ENCODE results near the gene PCCA. TPM values are rescaled to one million over a fixed set of nuclear protein-coding genes. Genes with fewer than 3 reads are reported as not detected.

PCCA gene
- total RNA-seq, 3 donors from 2014 or later, result 55.7 to 98.6 (median 70.5) TPM

DNA sequence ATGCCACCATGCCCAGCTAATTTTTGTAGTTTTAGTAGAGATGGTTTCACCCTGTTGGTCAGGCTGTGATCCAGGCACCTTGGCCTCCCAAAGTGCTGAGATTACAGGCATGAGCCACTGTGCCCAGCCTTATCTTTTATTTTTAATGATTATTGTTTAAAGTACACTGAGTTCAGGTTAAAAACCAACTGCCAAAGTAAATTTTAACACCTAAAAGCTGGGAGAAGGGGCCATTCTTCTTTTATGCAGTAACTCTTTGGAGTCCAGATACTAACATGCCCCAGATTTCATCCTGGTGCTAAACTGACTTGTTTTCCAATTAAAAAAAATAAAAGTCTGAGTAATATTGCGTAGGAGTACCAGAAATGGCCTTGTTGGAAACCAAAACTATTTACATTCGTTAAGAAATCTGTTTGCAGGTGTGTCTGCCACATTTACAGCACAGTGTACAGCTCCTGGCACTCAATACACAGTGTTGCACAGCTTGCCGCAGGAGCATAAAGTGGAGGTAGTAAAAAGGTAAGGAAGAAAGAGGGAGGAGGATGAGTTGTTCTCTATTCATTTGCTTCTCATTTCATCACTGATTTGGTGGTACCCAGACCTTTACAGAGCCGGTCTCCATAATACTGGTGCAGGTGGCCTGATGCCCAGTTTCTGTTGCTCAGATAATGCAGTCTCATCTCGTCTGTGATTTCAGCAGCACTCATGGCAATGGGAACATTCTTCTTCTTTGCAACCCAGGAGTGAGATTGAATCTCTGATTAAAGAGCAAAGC is 108.9 kb downstream of the PCCA start:
- TF ChIP-seq, protein P1, sequence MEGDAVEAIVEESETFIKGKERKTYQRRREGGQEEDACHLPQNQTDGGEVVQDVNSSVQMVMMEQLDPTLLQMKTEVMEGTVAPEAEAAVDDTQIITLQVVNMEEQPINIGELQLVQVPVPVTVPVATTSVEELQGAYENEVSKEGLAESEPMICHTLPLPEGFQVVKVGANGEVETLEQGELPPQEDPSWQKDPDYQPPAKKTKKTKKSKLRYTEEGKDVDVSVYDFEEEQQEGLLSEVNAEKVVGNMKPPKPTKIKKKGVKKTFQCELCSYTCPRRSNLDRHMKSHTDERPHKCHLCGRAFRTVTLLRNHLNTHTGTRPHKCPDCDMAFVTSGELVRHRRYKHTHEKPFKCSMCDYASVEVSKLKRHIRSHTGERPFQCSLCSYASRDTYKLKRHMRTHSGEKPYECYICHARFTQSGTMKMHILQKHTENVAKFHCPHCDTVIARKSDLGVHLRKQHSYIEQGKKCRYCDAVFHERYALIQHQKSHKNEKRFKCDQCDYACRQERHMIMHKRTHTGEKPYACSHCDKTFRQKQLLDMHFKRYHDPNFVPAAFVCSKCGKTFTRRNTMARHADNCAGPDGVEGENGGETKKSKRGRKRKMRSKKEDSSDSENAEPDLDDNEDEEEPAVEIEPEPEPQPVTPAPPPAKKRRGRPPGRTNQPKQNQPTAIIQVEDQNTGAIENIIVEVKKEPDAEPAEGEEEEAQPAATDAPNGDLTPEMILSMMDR (IDR thresholded peaks at IDR 0.05), result no peak
- DNase-seq, result peak in 2 of 3 donors; percentile 34 to 52
- intact Hi-C loops (cut with DNase I, micrococcal nuclease), result no loop called here
- no peak overlapping the region for H3K4me3 ChIP-seq
- ATAC-seq, result peak; percentile 97
- peaks cover 4% of the 10 kb centered on the region for H3K4me1 ChIP-seq (ENCODE audit: low read depth)
- no peaks in the 10 kb centered on the region for H3K36me3 ChIP-seq (ENCODE audit: low read depth)
- no peaks in the 10 kb centered on the region for H3K9me3 ChIP-seq

DNA sequence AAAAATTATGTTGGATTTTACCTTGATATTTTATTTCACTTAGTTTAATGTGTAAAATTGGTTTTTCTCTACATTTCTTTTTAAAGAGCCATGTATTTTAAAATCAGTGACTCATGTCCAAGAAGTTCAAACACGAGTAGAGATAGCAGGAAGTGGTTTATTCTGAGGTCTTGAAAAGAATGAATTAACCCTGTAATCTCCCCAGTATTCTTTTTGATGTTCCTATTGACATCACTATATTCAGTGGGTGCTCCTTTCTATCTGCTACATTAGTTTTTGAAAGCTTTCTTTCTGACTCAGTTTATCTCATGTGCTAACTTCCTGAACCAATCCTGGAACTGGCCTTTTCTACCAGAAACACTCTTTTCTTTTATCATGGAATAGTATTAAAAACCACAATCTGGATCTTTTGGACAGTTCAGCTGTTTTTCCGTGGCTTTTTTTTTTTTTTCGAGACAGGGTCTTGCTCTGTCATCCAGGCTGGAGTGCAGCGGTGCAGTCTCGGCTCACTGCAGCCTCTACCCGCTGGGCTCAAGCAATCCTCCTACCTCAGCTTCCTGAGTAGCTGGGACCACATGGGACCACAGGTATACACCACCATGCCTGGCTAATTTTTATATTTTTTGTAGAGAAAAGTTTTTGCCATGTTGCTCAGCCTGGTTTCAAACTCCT is 114.9 kb downstream of the PCCA start:
- DNase-seq (no peak), ATAC-seq (peak; percentile 36)
- Histone ChIP-seq H3K4me3 (no peak overlapping the region), H3K4me1 (ENCODE audit: low read depth) (no peaks in the 10 kb centered on the region), H3K36me3 (ENCODE audit: low read depth) (no peaks in the 10 kb centered on the region), H3K9me3 (no peaks in the 10 kb centered on the region)
- intact Hi-C loops (cut with DNase I, micrococcal nuclease), result no loop called here
- TF ChIP-seq, protein P1 (IDR thresholded peaks at IDR 0.05), result no peak

DNA sequence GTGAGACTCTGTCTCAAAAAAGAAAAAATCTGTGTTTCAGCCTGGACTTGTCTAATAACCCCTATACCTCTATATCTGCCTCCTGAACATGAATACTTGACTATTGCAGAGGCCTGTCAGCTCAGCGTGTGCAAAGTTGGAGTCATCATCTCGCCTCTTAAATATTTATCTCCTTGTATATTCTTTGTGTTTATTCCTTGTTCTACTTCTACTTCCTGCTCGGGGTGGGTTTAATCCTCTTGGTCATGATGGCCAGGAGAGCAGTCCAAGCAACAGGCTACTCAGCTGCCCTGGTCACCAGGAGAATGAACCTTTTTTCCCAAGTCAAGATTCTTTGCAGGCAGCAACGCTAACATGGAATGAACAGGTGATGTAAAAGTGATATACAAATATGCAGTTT is 119.1 kb downstream of the PCCA start:
- TF ChIP-seq, protein P1 (IDR thresholded peaks at IDR 0.05), result no peak
- H3K4me1 ChIP-seq (ENCODE audit: low read depth), result no peaks in the 10 kb centered on the region
- DNase-seq (no peak), ATAC-seq (no peak)
- intact Hi-C loops (cut with DNase I, micrococcal nuclease), result no loop called here
- H3K36me3 ChIP-seq (ENCODE audit: low read depth), result no peaks in the 10 kb centered on the region
- H3K4me3 ChIP-seq, result no peak overlapping the region
- H3K9me3 ChIP-seq, result no peaks in the 10 kb centered on the region

DNA sequence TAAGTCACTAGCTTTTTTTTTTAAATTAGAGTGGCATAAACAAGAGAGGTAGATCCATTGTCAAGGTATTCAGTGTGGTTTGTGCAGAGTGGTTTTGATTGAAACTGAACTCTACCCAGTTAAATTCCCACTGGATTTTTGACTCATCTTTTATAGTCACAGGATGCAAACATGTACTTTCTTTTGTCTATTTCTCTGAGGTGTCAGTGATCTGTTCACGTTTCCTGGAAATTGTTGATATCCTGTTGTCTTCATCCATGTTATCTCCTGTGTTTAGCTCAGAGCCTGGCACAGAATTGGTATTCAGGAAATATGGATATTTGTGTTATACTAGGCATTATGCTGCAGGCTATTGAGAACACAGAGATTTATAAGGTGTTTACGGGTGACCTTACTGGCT is 119.7 kb downstream of the PCCA start:
- no peaks in the 10 kb centered on the region for H3K9me3 ChIP-seq
- TF ChIP-seq, protein P1 (IDR thresholded peaks at IDR 0.05), result no peak
- intact Hi-C loops (cut with DNase I, micrococcal nuclease), result no loop called here
- H3K36me3 ChIP-seq (ENCODE audit: low read depth), result no peaks in the 10 kb centered on the region
- ATAC-seq (no peak), DNase-seq (no peak)
- H3K4me1 ChIP-seq (ENCODE audit: low read depth), result no peaks in the 10 kb centered on the region
- no peak overlapping the region for H3K4me3 ChIP-seq

DNA sequence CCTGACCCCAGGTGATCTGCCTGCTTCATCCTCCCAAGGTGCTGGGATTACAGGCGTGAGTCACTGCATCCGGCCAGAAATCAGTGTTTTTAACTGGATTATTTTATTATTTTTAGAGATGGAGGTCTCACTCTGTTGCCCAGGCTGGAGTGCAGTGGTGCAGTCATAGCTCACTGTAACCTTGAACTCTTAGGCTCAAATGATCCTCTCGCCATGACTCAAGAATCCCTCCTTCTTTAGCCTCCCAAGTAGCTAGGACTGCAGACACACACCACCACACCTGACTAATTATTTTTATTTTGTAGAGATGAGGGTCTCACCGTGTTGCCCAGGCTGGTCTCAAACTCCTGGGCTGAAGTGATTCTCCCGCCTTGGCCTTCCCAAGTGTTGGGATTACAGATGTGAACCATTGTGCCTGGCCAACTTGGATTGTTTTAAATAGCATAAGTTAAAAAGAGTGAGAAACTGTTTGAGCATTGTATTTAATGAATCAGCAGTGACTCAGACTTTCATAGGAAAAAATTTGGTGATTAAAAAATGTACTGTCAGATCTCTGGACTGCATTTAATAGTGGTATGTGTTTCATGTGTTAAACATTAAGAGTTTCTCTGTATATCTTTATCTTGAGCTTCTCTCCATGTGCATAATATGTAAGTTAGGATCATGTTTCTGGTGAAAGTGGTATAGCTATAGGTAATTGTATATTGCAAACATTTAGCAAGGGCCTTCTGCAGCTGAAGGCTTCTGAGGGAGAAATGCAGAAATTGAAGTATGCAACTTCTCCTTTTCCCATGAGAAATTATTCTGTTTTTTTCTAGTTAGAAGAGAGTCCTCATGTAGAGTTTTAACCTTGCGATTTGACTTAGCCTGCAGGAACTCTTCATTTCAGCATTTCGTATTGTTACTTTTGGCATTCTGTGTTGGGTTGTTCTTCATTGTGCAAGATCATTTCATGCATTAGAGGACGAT is 121.2 kb downstream of the PCCA start:
- no peak overlapping the region for H3K4me3 ChIP-seq
- no peaks in the 10 kb centered on the region for H3K4me1 ChIP-seq (ENCODE audit: low read depth)
- no peaks in the 10 kb centered on the region for H3K36me3 ChIP-seq (ENCODE audit: low read depth)
- TF ChIP-seq, protein P1 (IDR thresholded peaks at IDR 0.05), result no peak
- no peaks in the 10 kb centered on the region for H3K9me3 ChIP-seq
- DNase-seq, result no peak
- intact Hi-C loops (cut with DNase I, micrococcal nuclease), result no loop called here
- ATAC-seq, result no peak

All from mucosa of descending colon (tissue), 3 donors.